Measurements from ENCODE around the gene ODR4. TPM values are rescaled to one million over a fixed set of nuclear protein-coding genes. Genes with fewer than 3 reads are reported as not detected.

ODR4 gene
- total RNA-seq, 1 experiment from 2014 or later, result 14.5 TPM

DNA sequence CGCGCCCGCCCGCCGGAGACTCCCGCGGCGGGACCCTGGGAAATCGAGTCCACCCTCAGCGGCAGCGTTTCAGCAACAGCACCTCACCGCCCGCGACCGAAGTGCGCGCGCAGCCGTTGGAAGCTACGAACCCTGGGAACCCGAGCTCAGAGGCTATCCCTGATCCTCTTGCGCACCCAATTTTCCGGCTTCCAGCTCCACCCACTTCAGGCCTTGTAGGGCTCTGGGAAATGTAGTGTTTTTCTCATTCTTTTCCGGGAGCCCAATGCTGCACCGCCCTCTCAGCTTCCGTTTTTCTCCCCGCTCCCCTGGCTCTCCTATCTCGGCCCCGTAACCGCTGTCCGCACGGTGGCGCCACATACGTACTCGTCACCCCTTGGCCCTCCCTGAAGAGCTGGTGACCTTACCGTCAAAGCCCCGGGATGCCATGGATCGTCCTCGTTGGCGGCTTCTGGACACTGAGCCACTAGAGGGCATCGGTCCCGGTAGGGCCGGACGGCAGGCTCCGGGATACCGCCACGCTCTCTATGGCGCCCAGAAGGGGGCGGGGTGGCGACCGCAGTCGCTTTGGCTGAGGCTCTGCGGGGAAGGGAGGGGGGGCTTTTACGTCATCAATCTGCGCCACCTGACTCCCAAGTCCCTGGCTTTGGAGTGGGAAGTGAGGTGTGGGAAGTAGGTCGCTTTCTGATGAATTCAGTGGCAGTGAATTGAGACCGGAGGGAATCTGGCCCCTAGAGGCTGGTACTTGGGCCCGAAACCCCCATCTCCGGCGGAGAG is at the start of gene ODR4, which contains the start of gene TPR (continued):
- TF ChIP-seq, protein P1, sequence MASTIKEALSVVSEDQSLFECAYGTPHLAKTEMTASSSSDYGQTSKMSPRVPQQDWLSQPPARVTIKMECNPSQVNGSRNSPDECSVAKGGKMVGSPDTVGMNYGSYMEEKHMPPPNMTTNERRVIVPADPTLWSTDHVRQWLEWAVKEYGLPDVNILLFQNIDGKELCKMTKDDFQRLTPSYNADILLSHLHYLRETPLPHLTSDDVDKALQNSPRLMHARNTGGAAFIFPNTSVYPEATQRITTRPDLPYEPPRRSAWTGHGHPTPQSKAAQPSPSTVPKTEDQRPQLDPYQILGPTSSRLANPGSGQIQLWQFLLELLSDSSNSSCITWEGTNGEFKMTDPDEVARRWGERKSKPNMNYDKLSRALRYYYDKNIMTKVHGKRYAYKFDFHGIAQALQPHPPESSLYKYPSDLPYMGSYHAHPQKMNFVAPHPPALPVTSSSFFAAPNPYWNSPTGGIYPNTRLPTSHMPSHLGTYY (CRISPR knock-in tag; IDR thresholded peaks at IDR 0.05), result no peak
- TF ChIP-seq, protein P2, sequence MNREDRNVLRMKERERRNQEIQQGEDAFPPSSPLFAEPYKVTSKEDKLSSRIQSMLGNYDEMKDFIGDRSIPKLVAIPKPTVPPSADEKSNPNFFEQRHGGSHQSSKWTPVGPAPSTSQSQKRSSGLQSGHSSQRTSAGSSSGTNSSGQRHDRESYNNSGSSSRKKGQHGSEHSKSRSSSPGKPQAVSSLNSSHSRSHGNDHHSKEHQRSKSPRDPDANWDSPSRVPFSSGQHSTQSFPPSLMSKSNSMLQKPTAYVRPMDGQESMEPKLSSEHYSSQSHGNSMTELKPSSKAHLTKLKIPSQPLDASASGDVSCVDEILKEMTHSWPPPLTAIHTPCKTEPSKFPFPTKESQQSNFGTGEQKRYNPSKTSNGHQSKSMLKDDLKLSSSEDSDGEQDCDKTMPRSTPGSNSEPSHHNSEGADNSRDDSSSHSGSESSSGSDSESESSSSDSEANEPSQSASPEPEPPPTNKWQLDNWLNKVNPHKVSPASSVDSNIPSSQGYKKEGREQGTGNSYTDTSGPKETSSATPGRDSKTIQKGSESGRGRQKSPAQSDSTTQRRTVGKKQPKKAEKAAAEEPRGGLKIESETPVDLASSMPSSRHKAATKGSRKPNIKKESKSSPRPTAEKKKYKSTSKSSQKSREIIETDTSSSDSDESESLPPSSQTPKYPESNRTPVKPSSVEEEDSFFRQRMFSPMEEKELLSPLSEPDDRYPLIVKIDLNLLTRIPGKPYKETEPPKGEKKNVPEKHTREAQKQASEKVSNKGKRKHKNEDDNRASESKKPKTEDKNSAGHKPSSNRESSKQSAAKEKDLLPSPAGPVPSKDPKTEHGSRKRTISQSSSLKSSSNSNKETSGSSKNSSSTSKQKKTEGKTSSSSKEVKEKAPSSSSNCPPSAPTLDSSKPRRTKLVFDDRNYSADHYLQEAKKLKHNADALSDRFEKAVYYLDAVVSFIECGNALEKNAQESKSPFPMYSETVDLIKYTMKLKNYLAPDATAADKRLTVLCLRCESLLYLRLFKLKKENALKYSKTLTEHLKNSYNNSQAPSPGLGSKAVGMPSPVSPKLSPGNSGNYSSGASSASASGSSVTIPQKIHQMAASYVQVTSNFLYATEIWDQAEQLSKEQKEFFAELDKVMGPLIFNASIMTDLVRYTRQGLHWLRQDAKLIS (CRISPR knock-in tag; IDR thresholded peaks at IDR 0.05; ENCODE audit: borderline replicate concordance), result no peak
- TF ChIP-seq TCF7 (CRISPR knock-in tag; IDR thresholded peaks at IDR 0.05; ENCODE audit: low read depth), result no peak
- TF ChIP-seq TEAD4 (CRISPR knock-in tag; IDR thresholded peaks at IDR 0.05), result no peak
- no peak for TF ChIP-seq ZNF219 (CRISPR knock-in tag; IDR thresholded peaks at IDR 0.05; ENCODE audit: borderline replicate concordance)
- TF ChIP-seq SMAD3 (CRISPR knock-in tag; IDR thresholded peaks at IDR 0.05; ENCODE audit: borderline replicate concordance), result no peak
- TF ChIP-seq ZNF232 (CRISPR knock-in tag; IDR thresholded peaks at IDR 0.05), result 0 out of 2 replicates have a peak, but pooled peaks have one; percentile 59
- TF ChIP-seq, protein P3, sequence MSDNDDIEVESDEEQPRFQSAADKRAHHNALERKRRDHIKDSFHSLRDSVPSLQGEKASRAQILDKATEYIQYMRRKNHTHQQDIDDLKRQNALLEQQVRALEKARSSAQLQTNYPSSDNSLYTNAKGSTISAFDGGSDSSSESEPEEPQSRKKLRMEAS (CRISPR knock-in tag; IDR thresholded peaks at IDR 0.05), result peak; percentile 73
- peak; percentile 99 for TF ChIP-seq CREM (CRISPR knock-in tag; IDR thresholded peaks at IDR 0.05)
- TF ChIP-seq ATF1 (CRISPR knock-in tag; IDR thresholded peaks at IDR 0.05), result no peak
- no peak for TF ChIP-seq EMX1 (CRISPR knock-in tag; IDR thresholded peaks at IDR 0.05)
- no peak for TF ChIP-seq FOXP1 (CRISPR knock-in tag; IDR thresholded peaks at IDR 0.05; ENCODE audit: borderline replicate concordance)
- TF ChIP-seq ZBTB21 (CRISPR knock-in tag; IDR thresholded peaks at IDR 0.05; ENCODE audit: borderline replicate concordance), result no peak
- TF ChIP-seq, protein P4, sequence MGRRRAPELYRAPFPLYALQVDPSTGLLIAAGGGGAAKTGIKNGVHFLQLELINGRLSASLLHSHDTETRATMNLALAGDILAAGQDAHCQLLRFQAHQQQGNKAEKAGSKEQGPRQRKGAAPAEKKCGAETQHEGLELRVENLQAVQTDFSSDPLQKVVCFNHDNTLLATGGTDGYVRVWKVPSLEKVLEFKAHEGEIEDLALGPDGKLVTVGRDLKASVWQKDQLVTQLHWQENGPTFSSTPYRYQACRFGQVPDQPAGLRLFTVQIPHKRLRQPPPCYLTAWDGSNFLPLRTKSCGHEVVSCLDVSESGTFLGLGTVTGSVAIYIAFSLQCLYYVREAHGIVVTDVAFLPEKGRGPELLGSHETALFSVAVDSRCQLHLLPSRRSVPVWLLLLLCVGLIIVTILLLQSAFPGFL (CRISPR knock-in tag; IDR thresholded peaks at IDR 0.05; ENCODE audit: borderline replicate concordance), result no peak
- TF ChIP-seq NFE2L1 (CRISPR knock-in tag; IDR thresholded peaks at IDR 0.05), result no peak
- TF ChIP-seq, protein P5, sequence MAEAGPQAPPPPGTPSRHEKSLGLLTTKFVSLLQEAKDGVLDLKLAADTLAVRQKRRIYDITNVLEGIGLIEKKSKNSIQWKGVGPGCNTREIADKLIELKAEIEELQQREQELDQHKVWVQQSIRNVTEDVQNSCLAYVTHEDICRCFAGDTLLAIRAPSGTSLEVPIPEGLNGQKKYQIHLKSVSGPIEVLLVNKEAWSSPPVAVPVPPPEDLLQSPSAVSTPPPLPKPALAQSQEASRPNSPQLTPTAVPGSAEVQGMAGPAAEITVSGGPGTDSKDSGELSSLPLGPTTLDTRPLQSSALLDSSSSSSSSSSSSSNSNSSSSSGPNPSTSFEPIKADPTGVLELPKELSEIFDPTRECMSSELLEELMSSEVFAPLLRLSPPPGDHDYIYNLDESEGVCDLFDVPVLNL (CRISPR knock-in tag; IDR thresholded peaks at IDR 0.05; ENCODE audit: borderline replicate concordance, low read depth), result no peak
- TF ChIP-seq ZNF263 (CRISPR knock-in tag; IDR thresholded peaks at IDR 0.05; ENCODE audit: low read depth), result no peak
- TF ChIP-seq ZNF317 (CRISPR knock-in tag; IDR thresholded peaks at IDR 0.05; ENCODE audit: borderline replicate concordance, low read depth), result no peak
- TF ChIP-seq ZNF121 (CRISPR knock-in tag; IDR thresholded peaks at IDR 0.05), result no peak
- TF ChIP-seq, protein P6, sequence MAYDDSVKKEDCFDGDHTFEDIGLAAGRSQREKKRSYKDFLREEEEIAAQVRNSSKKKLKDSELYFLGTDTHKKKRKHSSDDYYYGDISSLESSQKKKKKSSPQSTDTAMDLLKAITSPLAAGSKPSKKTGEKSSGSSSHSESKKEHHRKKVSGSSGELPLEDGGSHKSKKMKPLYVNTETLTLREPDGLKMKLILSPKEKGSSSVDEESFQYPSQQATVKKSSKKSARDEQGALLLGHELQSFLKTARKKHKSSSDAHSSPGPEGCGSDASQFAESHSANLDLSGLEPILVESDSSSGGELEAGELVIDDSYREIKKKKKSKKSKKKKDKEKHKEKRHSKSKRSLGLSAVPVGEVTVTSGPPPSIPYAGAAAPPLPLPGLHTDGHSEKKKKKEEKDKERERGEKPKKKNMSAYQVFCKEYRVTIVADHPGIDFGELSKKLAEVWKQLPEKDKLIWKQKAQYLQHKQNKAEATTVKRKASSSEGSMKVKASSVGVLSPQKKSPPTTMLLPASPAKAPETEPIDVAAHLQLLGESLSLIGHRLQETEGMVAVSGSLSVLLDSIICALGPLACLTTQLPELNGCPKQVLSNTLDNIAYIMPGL (CRISPR knock-in tag; IDR thresholded peaks at IDR 0.05), result peak; percentile 95
- TF ChIP-seq, protein P7, sequence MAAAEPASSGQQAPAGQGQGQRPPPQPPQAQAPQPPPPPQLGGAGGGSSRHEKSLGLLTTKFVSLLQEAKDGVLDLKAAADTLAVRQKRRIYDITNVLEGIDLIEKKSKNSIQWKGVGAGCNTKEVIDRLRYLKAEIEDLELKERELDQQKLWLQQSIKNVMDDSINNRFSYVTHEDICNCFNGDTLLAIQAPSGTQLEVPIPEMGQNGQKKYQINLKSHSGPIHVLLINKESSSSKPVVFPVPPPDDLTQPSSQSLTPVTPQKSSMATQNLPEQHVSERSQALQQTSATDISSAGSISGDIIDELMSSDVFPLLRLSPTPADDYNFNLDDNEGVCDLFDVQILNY (CRISPR knock-in tag; IDR thresholded peaks at IDR 0.05), result peak; percentile 14; the same call in 1 of the 2 replicates
- peak; percentile 78 for TF ChIP-seq ETV6 (CRISPR knock-in tag; IDR thresholded peaks at IDR 0.05)
- no peak for TF ChIP-seq HMGA2 (CRISPR knock-in tag; IDR thresholded peaks at IDR 0.05)
- TF ChIP-seq, protein P8, sequence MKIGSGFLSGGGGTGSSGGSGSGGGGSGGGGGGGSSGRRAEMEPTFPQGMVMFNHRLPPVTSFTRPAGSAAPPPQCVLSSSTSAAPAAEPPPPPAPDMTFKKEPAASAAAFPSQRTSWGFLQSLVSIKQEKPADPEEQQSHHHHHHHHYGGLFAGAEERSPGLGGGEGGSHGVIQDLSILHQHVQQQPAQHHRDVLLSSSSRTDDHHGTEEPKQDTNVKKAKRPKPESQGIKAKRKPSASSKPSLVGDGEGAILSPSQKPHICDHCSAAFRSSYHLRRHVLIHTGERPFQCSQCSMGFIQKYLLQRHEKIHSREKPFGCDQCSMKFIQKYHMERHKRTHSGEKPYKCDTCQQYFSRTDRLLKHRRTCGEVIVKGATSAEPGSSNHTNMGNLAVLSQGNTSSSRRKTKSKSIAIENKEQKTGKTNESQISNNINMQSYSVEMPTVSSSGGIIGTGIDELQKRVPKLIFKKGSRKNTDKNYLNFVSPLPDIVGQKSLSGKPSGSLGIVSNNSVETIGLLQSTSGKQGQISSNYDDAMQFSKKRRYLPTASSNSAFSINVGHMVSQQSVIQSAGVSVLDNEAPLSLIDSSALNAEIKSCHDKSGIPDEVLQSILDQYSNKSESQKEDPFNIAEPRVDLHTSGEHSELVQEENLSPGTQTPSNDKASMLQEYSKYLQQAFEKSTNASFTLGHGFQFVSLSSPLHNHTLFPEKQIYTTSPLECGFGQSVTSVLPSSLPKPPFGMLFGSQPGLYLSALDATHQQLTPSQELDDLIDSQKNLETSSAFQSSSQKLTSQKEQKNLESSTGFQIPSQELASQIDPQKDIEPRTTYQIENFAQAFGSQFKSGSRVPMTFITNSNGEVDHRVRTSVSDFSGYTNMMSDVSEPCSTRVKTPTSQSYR (CRISPR knock-in tag; IDR thresholded peaks at IDR 0.05), result no peak
- no peak for TF ChIP-seq GRHL2 (CRISPR knock-in tag; IDR thresholded peaks at IDR 0.05; ENCODE audit: insufficient replicate concordance, severe bottlenecking)
- no peak for TF ChIP-seq TP53 (CRISPR knock-in tag; IDR thresholded peaks at IDR 0.05)
